ENCODE results near the gene STIMATE. TPM values are rescaled to one million over a fixed set of nuclear protein-coding genes. Genes with fewer than 3 reads are reported as not detected.

STIMATE gene
- total and polyA plus RNA-seq, 8 donors: 5.0 to 19.9 (median 13.6) TPM

DNA sequence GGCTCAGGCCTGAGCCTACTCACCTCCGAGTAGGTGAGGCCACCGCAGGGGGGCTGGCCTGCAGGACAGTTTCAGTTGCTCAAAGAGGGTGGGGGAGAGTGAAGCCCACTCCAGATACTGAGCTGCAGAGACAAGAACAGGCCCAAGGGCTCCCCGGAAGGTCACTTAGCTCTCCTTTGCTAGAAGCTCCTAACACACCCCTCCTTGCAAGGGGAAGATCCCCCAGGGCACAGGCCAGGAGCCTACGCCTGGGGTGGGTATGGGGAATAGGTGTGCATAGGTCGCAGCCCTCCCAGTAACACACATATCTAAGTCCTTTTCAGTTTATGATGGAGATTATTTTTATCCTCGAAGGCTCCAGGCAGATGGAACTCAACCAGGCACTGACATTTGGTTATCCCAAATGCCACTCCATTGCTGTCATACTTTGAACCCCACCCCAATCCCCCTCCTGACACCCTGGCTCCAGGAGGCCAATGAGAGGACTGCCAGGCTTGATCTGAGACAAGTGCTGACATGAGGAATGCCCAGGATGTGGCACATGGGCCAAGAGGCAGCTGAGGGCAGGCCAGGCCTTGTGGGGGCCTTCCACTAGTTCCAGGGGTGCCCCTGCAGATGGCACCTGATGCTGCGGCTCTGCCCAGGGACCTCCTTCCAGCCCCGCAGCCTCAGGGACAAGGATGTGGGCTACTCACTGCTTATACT lies 61.4 kb downstream of the STIMATE start:
- Histone ChIP-seq H3K27ac (no peak overlapping the region), H3K36me3 (no peaks in the 10 kb centered on the region), H3K4me3 (no peak overlapping the region), H3K4me1 (peaks cover 0 to 14% (median 0%) of the 10 kb centered on the region in 3 donors), H3K9me3 (no peaks in the 10 kb centered on the region), H3K27me3 (no peaks in the 10 kb centered on the region)
- DNase-seq: peak in 1 of 6 donors; percentile 28
- FAIRE-seq: no peak
- no peak for ATAC-seq
- WGBS, 2 donors: 86 to 90% methylated on average over 8 of the region's 8 CpGs
- TF ChIP-seq, protein P1, sequence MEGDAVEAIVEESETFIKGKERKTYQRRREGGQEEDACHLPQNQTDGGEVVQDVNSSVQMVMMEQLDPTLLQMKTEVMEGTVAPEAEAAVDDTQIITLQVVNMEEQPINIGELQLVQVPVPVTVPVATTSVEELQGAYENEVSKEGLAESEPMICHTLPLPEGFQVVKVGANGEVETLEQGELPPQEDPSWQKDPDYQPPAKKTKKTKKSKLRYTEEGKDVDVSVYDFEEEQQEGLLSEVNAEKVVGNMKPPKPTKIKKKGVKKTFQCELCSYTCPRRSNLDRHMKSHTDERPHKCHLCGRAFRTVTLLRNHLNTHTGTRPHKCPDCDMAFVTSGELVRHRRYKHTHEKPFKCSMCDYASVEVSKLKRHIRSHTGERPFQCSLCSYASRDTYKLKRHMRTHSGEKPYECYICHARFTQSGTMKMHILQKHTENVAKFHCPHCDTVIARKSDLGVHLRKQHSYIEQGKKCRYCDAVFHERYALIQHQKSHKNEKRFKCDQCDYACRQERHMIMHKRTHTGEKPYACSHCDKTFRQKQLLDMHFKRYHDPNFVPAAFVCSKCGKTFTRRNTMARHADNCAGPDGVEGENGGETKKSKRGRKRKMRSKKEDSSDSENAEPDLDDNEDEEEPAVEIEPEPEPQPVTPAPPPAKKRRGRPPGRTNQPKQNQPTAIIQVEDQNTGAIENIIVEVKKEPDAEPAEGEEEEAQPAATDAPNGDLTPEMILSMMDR (IDR thresholded peaks at IDR 0.05): no peak
- intact Hi-C loops (cut with DNase I): no loop called here

DNA sequence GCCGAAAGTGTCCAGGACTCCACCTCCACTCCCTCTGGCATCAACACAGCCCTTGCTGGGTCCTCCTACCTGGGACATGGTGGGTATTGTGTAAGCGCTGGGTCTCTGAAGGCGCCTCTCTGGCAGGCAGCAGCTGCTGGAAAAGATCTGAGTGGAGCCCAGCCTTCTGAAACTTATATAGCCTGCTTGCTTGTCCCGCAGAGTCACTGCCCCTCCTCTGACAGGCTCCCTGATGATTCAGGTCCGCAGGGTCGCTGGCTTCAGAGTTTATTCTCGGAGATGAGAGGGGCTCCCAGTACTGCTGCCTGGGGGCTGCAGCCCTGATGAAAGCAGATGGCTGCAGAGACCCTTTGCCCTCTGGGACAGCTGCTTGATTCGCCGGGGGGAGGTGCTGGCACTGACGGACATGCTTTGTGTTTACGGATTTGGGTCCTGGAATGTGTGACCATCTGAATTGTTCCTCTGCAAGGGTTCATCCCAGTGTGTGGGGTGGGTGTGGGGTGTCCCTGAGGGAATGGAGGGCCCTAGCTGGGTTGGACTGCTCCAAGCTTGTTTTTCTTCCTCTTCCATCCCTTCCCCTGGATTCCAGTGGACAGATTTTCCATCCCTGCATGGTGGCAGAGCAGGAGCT lies 62.4 kb downstream of the STIMATE start, which contains the start of gene MUSTN1:
Gene MUSTN1 (minus strand): TSS at position 149 of the 631 bp plus-strand sequence. CDS start 71 bp downstream, at position 78.
- Histone ChIP-seq H3K4me3 (no peak within 1 kb of the TSS), H3K27me3 (no peaks in the 10 kb centered on the region), H3K9me3 (no peaks in the 10 kb centered on the region), H3K36me3 (no peaks in the 10 kb centered on the region), H3K27ac (no peak within 1 kb of the TSS), H3K4me1 (peaks cover 0 to 14% (median 0%) of the 10 kb centered on the region in 3 donors)
- intact Hi-C loops (cut with DNase I): no loop called here
- ATAC-seq (no peak), DNase-seq (peak in 1 of 6 donors; percentile 26), FAIRE-seq (no peak)
- TF ChIP-seq, protein P1 (IDR thresholded peaks at IDR 0.05): no peak
- 83% methylated on average over 11 of the region's 11 CpGs for WGBS, 2 donors

DNA sequence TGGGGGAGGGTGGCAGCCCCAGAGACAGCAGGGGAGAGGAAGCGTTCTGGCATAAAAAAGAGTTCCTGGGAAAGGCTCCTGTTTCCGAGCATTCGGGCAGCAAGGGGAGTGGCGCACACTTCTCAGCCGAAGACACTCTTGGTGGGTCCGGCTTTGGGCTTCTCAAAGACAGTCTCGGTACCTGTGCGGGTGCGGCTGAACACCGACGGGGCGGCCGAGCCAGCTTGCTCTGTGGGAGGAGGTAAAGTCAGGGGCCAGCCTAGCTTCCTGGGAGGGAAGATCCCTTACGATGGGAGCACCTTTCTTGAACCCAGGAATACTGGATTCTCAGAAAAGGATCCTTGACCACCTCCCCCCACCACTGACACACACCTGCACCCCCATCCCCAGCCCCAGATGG lies 64.1 kb downstream of the STIMATE start:
- intact Hi-C loops (cut with DNase I): no loop called here
- Histone ChIP-seq H3K9me3 (no peaks in the 10 kb centered on the region), H3K27ac (no peak overlapping the region), H3K27me3 (no peaks in the 10 kb centered on the region), H3K4me3 (no peak overlapping the region), H3K36me3 (no peaks in the 10 kb centered on the region), H3K4me1 (peaks cover 0 to 19% (median 0%) of the 10 kb centered on the region in 3 donors)
- TF ChIP-seq, protein P1 (IDR thresholded peaks at IDR 0.05): no peak
- DNase-seq (no peak), FAIRE-seq (no peak), ATAC-seq (no peak)
- WGBS, 2 donors: 97 to 99% methylated on average over 14 of the region's 14 CpGs

DNA sequence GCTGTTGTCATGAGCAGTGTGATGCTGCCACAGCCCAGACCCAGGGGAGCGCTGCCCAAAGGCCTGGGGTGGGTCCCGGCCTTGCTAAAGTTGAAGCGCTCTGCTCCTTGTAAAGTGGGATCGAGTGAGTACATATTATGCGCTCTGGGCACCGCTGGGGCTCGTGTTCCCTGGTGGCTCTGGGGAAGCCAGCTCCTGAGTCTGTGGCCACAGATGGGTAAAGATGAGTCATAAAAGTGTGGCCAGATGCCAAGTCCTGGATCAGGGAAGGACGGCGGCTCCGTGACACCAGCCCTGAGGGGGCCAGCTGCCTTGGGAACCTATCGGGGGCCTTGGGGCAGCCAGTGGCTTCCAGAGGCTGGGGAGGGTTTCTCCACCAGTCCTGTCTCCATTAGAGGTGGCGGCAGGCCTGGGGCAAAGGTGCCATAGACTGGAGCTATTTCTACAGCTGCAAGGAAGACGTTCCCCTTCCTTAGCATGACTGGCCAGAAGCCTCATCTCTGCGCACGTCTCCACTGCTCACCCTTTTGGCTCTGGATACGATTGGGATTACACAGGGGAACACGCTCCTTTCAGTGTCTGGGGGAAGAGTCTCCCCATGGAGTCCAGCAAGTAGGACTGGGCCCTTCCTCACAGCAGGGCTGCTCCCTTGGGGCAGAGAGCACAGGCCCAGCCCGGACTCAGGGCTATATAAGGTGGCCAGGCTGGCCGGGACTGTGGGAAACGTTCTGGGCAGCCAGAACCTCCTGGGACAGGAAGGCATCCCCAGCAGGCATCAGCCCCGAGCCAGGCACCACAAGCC lies 65.6 kb downstream of the STIMATE start:
- H3K9me3 ChIP-seq: no peaks in the 10 kb centered on the region
- DNase-seq (peak in 5 of 6 donors; percentile 34 to 74 (median 66)), ATAC-seq (peak in 3 of 4 donors; percentile 19 to 43 (median 29)), FAIRE-seq (no peak)
- peak overlapping the region in 2 of 4 donors; percentile 62 to 71 for H3K27ac ChIP-seq
- intact Hi-C loops (cut with DNase I): no loop called here
- TF ChIP-seq, protein P1 (IDR thresholded peaks at IDR 0.05): no peak
- H3K27me3 ChIP-seq: no peaks in the 10 kb centered on the region
- no peaks in the 10 kb centered on the region for H3K36me3 ChIP-seq
- 71 to 79% methylated on average over 21 of the region's 21 CpGs for WGBS, 2 donors
- H3K4me3 ChIP-seq: no peak overlapping the region
- peaks cover 0 to 27% (median 0%) of the 10 kb centered on the region in 3 donors for H3K4me1 ChIP-seq
